A549 treated with AZD2906 at 1 μM for 4 hours (cell line): Measurements from ENCODE around the gene ACOX3. TPM values are rescaled to one million over a fixed set of nuclear protein-coding genes. Genes with fewer than 3 reads are reported as not detected.

ENCODE experiments used
- total RNA-seq: library from RNA; stranded (reverse); fragments of 200-300 nt; extraction: Qiagen RNA extraction; gene quantifications from 5 replicates; pipeline ENCODE4 v1.2.3, GENCODE V29; 2022

Gene ACOX3
- total RNA-seq, result 9.6 to 11.5 TPM (median 10.0 TPM) in 5 replicates

GRCh38 chr4:8440492-8441311 is at the start of gene ACOX3, which contains the start of gene TRMT44:
Gene ACOX3 (minus strand): TSS chr4:8440723. CDS start chr4:8416521, 24,202 bp downstream.
Gene TRMT44 (plus strand): TSS chr4:8440777. CDS start chr4:8440823, 46 bp downstream.

Other genes starting within 250 kb of the ACOX3 start
- gene SH3TC1, start 241.4 kb downstream of the ACOX3 start, total RNA-seq, result 24.2 to 27.1 TPM (median 26.7 TPM) in 5 replicates
- 14.8 to 20.8 TPM (median 20.2 TPM) in 5 replicates for gene HTRA3, start 171.0 kb downstream of the ACOX3 start, total RNA-seq
- 5.1 to 7.1 TPM (median 6.6 TPM) in 5 replicates for gene TRMT44, start 54 bp upstream of the ACOX3 start, total RNA-seq
- 0.03 to 0.06 TPM in 2 of 5 replicates, not detected in the others for gene GPR78, start 139.7 kb upstream of the ACOX3 start, total RNA-seq
- 0.08 to 0.30 TPM (median 0.24 TPM) in 5 replicates for gene CPZ, start 152.0 kb upstream of the ACOX3 start, total RNA-seq